ENCODE measurements around the gene PRICKLE2. TPM values are rescaled to one million over a fixed set of nuclear protein-coding genes. Genes with fewer than 3 reads are reported as not detected.

The PRICKLE2 gene
- total RNA-seq, 1 experiment from 2014 or later = 3.2 TPM

GRCh38 chr3:64232821-64233220 lies 7.6 kb upstream of the PRICKLE2 start:
- Histone ChIP-seq H2BK5ac (ENCODE audit: insufficient read length, low read length) (no peak overlapping the region), H3K79me2 (ENCODE audit: insufficient read depth, low read length) (no peaks in the 10 kb centered on the region), H3K18ac (ENCODE audit: insufficient read length, low read depth, low read length) (no peak overlapping the region), H4K5ac (ENCODE audit: insufficient read length, low read depth, low read length) (no peak overlapping the region), H3K56ac (ENCODE audit: insufficient read length, low read depth, low read length) (no peak overlapping the region), H3T11ph (ENCODE audit: low read length) (no peak overlapping the region), H2BK12ac (ENCODE audit: insufficient read length, low read depth, low read length) (no peak overlapping the region), H3K23ac (ENCODE audit: insufficient read length, low read depth, low read length) (no peak overlapping the region), H3K27me3 (ENCODE audit: insufficient read depth, low read length) (no peaks in the 10 kb centered on the region), H4K20me1 (ENCODE audit: control insufficient read depth, insufficient read depth, insufficient read length) (no peaks in the 10 kb centered on the region), H3K9me3 (ENCODE audit: control insufficient read depth, low read depth, low read length) (no peaks in the 10 kb centered on the region), H2BK120ac (ENCODE audit: low read depth, low read length, poor library complexity, severe bottlenecking) (no peak overlapping the region), H3K9ac (ENCODE audit: extremely low read depth, insufficient read length, low read length) (no peak overlapping the region), H3K27ac (ENCODE audit: insufficient read length, low read depth, low read length) (no peak overlapping the region), H3K4me2 (ENCODE audit: insufficient read depth, insufficient read length, low read length) (no peak overlapping the region), H3K23me2 (ENCODE audit: insufficient read length, low read depth, low read length, poor library complexity, severe bottlenecking) (no peaks in the 10 kb centered on the region), H3K4me1 (ENCODE audit: insufficient read depth, low read length) (no peaks in the 10 kb centered on the region; the same call in 1 of the 2 replicates), H2AFZ (ENCODE audit: low read length) (no peak overlapping the region), H3K14ac (ENCODE audit: insufficient read depth, low read length) (no peak overlapping the region), H4K8ac (replicated peaks; ENCODE audit: insufficient read length, low read depth, low read length) (no peak overlapping the region), H2BK20ac (ENCODE audit: low read depth, low read length, poor library complexity, severe bottlenecking) (no peak overlapping the region), H2AK5ac (ENCODE audit: insufficient read length, low read length) (no peak overlapping the region), H3K79me1 (ENCODE audit: insufficient read depth, low read depth, low read length, poor library complexity, severe bottlenecking) (no peaks in the 10 kb centered on the region), H3K4ac (ENCODE audit: low read depth, low read length) (no peak overlapping the region), H2BK15ac (ENCODE audit: low read depth, low read length) (no peak overlapping the region), H4K91ac (ENCODE audit: insufficient read length, low read depth, low read length) (no peak overlapping the region)
- Mint-ChIP-seq H3K36me3 (ENCODE audit: insufficient read depth in 1 of 3, low read depth in 3 of 3) (peaks cover 6 to 13% (median 8%) of the 10 kb centered on the region in 3 experiments), H3K9me3 (peaks cover 9 to 13% of the 10 kb centered on the region in 2 experiments), H3K27me3 (ENCODE audit: low read depth) (peaks cover 5% of the 10 kb centered on the region; the same call in 1 of the 2 replicates), H3K4me1 (peaks cover 12 to 13% of the 10 kb centered on the region in 2 experiments), H3K27ac (no peak overlapping the region), H3K4me3 (no peak overlapping the region)
- no CpG with 5 or more reads among the region's 4 CpGs for WGBS (ENCODE audit: extremely low coverage, insufficient read length, low lambda C conversion rate)
- no peak for TF ChIP-seq CTCF (conservative IDR thresholded peaks at IDR 0.05)
- DNase-seq = no peak
